ENCODE data around the gene FIGN.

The FIGN gene

DNA sequence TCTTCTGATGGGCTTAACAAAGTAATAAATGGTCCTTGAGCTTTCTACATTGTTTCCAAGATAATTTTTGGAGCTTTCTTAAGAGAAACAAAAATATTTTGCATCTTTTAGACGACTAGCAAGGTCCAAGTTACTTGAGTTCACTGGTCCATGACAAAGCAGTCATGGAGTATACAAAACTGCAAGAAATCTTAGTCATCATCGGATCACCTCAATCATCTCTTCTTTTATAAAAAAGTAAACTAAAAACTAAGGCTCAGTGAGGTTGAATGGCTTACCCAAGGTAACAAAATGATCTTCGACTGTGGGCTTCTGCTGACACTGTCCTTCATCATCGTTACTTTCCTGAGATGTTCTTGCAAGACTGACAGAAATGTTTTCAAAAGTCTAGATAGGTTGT is 11.9 kb downstream of the FIGN start:
- in situ Hi-C loops (cut with HindIII; ENCODE audit: low sequenced_read_pairs): no loop called here
- no peak for DNase-seq (ENCODE audit: low read depth, low spot score)
- no peak overlapping the region for H3K4me3 ChIP-seq (ENCODE audit: low read depth, low read length)
- no peak for TF ChIP-seq CTCF (IDR thresholded peaks at IDR 0.05; ENCODE audit: low read depth, low read length)

GRCh38 chr2:163723348-163723747 is 12.5 kb downstream of the FIGN start:
- in situ Hi-C loops (cut with HindIII; ENCODE audit: low sequenced_read_pairs): no loop called here
- H3K4me3 ChIP-seq (ENCODE audit: low read depth, low read length): no peak overlapping the region
- no peak for DNase-seq (ENCODE audit: low read depth, low spot score)
- TF ChIP-seq CTCF (IDR thresholded peaks at IDR 0.05; ENCODE audit: low read depth, low read length): no peak

GRCh38 chr2:163719331-163719730 is 16.5 kb downstream of the FIGN start:
- no peak for TF ChIP-seq CTCF (IDR thresholded peaks at IDR 0.05; ENCODE audit: low read depth, low read length)
- DNase-seq (ENCODE audit: low read depth, low spot score): no peak
- no peak overlapping the region for H3K4me3 ChIP-seq (ENCODE audit: low read depth, low read length)
- in situ Hi-C loops (cut with HindIII; ENCODE audit: low sequenced_read_pairs): no loop called here

DNA sequence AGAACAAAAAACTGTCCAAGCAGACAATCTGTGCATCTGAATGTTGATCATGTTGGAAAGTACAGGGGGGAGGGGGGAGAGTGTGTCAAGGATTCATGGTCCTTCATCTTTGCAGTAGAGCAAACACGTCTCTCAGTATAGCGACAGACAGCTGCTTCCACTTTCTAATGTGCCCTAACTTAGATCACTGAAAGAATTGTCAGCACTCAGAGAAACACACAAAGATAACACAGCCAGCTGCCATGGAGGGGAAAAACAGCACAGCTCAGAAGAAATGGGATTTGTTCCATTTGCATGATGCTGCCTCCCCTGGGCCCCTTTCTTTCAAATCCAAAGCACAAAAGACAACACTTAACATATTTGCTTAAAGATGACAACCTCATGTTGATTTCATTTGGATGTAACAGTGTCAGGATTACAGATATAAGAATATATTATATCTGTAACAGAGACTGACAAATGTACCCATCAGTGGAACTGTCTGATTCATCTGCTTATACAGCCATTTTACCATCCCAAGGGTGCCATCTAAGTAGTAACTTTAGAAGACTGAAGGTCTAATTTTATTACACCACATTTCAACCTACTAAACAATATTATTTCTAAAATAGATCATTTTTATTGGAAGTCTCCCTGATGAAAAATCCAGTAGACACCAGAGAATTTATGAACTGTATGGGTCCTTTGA is 17.7 kb downstream of the FIGN start:
- in situ Hi-C loops (cut with HindIII; ENCODE audit: low sequenced_read_pairs): no loop called here
- no peak overlapping the region for H3K4me3 ChIP-seq (ENCODE audit: low read depth, low read length)
- DNase-seq (ENCODE audit: low read depth, low spot score): no peak
- TF ChIP-seq CTCF (IDR thresholded peaks at IDR 0.05; ENCODE audit: low read depth, low read length): no peak

DNA sequence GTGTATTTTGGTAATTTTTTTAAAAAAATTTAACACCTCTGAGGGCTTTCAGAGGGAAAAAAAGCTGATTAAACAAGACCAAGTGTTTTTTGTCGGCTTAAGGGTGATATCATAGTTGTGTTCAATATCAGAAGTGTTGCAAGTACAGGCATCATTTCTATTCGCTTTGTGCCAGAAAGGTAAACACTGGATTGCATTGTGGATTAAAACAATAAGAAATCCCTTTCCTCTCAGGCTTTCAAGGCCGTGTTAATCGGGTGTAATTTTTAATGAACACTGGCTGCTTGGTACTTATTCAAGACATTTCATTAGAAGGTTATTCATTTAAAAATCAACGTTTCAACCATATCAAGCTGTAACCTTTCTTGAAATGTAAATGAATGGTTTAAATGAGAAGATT is 18.3 kb downstream of the FIGN start:
- H3K4me3 ChIP-seq (ENCODE audit: low read depth, low read length): no peak overlapping the region
- in situ Hi-C loops (cut with HindIII; ENCODE audit: low sequenced_read_pairs): no loop called here
- no peak for DNase-seq (ENCODE audit: low read depth, low spot score)
- TF ChIP-seq CTCF (IDR thresholded peaks at IDR 0.05; ENCODE audit: low read depth, low read length): no peak

GRCh38 chr2:163716101-163716500 is 19.7 kb downstream of the FIGN start:
- TF ChIP-seq CTCF (IDR thresholded peaks at IDR 0.05; ENCODE audit: low read depth, low read length): no peak
- in situ Hi-C loops (cut with HindIII; ENCODE audit: low sequenced_read_pairs): no loop called here
- no peak overlapping the region for H3K4me3 ChIP-seq (ENCODE audit: low read depth, low read length)

More at GRCh38 chr2:163716101-163716500, 19.7 kb downstream of the FIGN start:
- no peak for DNase-seq (ENCODE audit: low read depth, low spot score)
